Limb (tissue), 2 donors: ENCODE data around the gene CCDC8.
"Not testable (repeated sequence)": the region's sequence is repeated elsewhere in the genome, so short reads cannot be mapped to it uniquely, and the experiment has no call there.

ENCODE experiments used
- DNase-seq, 2 donors: peaks; one replicate each; pipeline ENCODE4 v3.0.0-alpha.2; 2016; ENCODE audit errors: extremely low spot score in 2 of 2

The CCDC8 gene

GRCh38 chr19:46413262-46414031 lies at the start of gene CCDC8:
CCDC8 (minus strand) TSS chr19:46413564; CDS start chr19:46412810, 754 bp downstream.
- peak; percentile 96 to 97 for DNase-seq

GRCh38 chr19:46461537-46461936 lies 48.2 kb upstream of the CCDC8 start:
- DNase-seq, result no peak

- no peak for DNase-seq
Measured at GRCh38 chr19:46460981-46461380, 47.6 kb upstream of the CCDC8 start.

GRCh38 chr19:46460055-46460454 lies 46.7 kb upstream of the CCDC8 start:
- DNase-seq, result no peak

GRCh38 chr19:46456930-46457329 lies 43.6 kb upstream of the CCDC8 start:
- DNase-seq, result no peak

GRCh38 chr19:46454244-46454643 lies 40.9 kb upstream of the CCDC8 start:
- DNase-seq, result no peak

GRCh38 chr19:46453661-46454060 lies 40.3 kb upstream of the CCDC8 start:
- DNase-seq, result no peak

GRCh38 chr19:46452186-46452585 lies 38.8 kb upstream of the CCDC8 start:
- no peak for DNase-seq

GRCh38 chr19:46451352-46451751 lies 38.0 kb upstream of the CCDC8 start:
- peak; percentile 46 to 53 for DNase-seq

- DNase-seq, result no peak
Measured at GRCh38 chr19:46450737-46451136, 37.4 kb upstream of the CCDC8 start.

GRCh38 chr19:46449228-46449627 lies 35.9 kb upstream of the CCDC8 start:
- no peak for DNase-seq

- no peak for DNase-seq
Measured at GRCh38 chr19:46448601-46449000, 35.2 kb upstream of the CCDC8 start.

- DNase-seq, result no peak
Measured at GRCh38 chr19:46447824-46448223, 34.5 kb upstream of the CCDC8 start.

- no peak for DNase-seq
Measured at GRCh38 chr19:46447006-46447405, 33.6 kb upstream of the CCDC8 start.

GRCh38 chr19:46446021-46446420 lies 32.7 kb upstream of the CCDC8 start:
- no peak for DNase-seq

GRCh38 chr19:46442808-46443450 lies 29.6 kb upstream of the CCDC8 start:
- no peak for DNase-seq

GRCh38 chr19:46441866-46442265 lies 28.5 kb upstream of the CCDC8 start:
- no peak for DNase-seq

- not testable (repeated sequence) for DNase-seq
Measured at GRCh38 chr19:46435689-46436088, 22.3 kb upstream of the CCDC8 start.

- no peak for DNase-seq
Measured at GRCh38 chr19:46435009-46435408, 21.6 kb upstream of the CCDC8 start.

GRCh38 chr19:46433470-46433869 lies 20.1 kb upstream of the CCDC8 start:
- DNase-seq, result not testable (repeated sequence)

- DNase-seq, result no peak
Measured at GRCh38 chr19:46431824-46432223, 18.5 kb upstream of the CCDC8 start.

- DNase-seq, result no peak
Measured at GRCh38 chr19:46429999-46430398, 16.6 kb upstream of the CCDC8 start.
